ENCODE measurements around the gene CLSTN1. TPM values are rescaled to one million over a fixed set of nuclear protein-coding genes. Genes with fewer than 3 reads are reported as not detected.

CLSTN1 gene
- total RNA-seq, 2 experiments from 2014 or later, result 29.3 to 29.9 TPM

DNA sequence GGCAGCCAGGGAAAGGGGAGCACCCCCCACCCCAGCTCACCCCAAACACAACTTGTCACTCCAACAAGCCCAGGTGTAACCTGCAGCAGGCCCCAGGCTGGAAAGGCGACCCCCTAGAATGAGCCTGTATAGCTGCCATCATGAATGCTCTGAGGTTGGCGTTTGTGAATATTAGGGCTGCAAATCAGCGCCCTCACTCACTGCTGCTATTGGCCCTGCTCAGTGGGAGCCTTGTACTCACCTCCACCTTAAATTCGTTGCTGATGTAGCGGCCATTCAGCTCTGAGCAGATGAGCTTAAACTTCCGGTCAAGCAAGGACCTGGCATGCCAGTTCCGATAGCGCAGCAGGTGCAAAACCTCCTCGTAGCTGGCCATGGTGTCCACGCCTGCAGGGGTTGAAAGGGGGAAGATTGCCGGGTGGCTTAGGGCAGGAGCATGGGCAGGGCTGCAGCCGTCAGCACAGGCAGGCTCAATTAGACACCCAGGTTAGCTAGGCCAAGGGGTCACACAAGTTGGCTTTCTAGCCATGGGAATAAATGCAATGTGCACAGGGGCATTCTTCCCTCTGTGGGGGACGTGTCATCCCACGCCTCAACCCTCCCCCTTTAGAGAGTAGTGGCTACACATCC, 90.5 kb downstream of the CLSTN1 start:
- H3K27ac Mint-ChIP-seq, result peak overlapping the region; percentile 70
- no peak overlapping the region for H3K4me3 Mint-ChIP-seq
- H3K27me3 Mint-ChIP-seq, result no peaks in the 10 kb centered on the region
- DNase-seq, result no peak
- ATAC-seq, result no peak
- peaks cover 56% of the 10 kb centered on the region for H3K36me3 Mint-ChIP-seq (ENCODE audit: low read depth)
- TF ChIP-seq CTCF (IDR thresholded peaks at IDR 0.05), result no peak
- ChIA-PET POLR2A (interaction anchor here (0.9 to 2.3 kb wide), 3 partner anchors 10 to 106 kb away, joined by 3 to 9 read pairs (median 3); no protein-coding TSS in a partner anchor), CTCF (interaction anchor here (1.5 to 2.1 kb wide), 2 partner anchors 54 to 107 kb away, joined by 3 to 6 read pairs; no protein-coding TSS in a partner anchor)
- intact Hi-C loops (cut with micrococcal nuclease), result no loop called here
- peaks cover 43% of the 10 kb centered on the region for H3K4me1 Mint-ChIP-seq (ENCODE audit: low read depth)
- no peaks in the 10 kb centered on the region for H3K9me3 Mint-ChIP-seq

DNA sequence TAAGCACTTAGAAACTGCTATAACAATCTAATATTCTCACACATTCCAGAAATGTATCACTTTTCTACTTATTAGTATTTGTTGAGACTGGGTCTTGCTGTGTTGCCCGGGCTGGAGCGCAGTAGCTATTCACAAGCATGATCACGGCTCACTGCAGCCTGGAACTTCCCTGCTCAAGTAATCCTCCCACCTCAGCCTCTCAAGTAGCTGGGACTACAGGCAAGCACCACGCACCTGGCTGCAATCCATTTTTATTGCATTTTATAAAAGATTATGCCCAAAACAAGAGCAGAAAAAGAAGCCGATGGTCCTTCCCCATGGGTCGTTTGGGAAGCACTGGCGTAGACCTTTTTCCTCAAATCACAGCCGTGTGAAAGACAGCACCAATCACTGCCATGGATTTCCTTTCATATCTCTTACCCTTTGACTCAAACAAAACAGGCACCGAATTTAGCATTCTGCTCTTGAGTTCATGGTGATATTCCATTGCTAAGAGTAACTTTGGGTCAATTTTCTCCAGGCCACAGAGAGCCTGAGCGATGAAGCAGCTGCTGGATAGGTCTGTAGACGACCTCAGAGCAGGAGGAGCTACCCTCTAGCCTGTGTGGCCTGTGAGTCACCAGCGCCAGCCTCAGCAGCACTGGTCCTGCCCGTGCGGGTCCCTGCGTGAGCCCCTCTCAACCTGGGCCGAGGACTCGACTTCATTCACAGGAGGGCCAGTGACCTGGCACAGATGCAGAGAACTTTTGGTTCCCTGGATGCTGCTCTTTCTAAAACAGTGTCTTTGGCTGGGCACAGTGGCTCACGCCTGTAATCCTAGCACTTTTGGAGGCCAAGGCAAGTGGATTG, 91.4 kb downstream of the CLSTN1 start:
- no peak overlapping the region for H3K4me3 Mint-ChIP-seq
- no peak for TF ChIP-seq CTCF (IDR thresholded peaks at IDR 0.05)
- no peak for ATAC-seq
- H3K36me3 Mint-ChIP-seq (ENCODE audit: low read depth), result peaks cover 63% of the 10 kb centered on the region
- POLR2A ChIA-PET, result interaction anchor here (0.9 to 1.3 kb wide), 3 partner anchors 11 to 105 kb away, joined by 3 to 4 read pairs (median 3); no protein-coding TSS in a partner anchor
- H3K27ac Mint-ChIP-seq, result peak overlapping the region; percentile 39
- H3K27me3 Mint-ChIP-seq, result no peaks in the 10 kb centered on the region
- intact Hi-C loops (cut with micrococcal nuclease), result no loop called here
- CTCF ChIA-PET, result interaction anchor here (1.4 to 1.5 kb wide), 2 partner anchors 55 to 106 kb away, joined by 3 to 4 read pairs; no protein-coding TSS in a partner anchor
- H3K4me1 Mint-ChIP-seq (ENCODE audit: low read depth), result peaks cover 50% of the 10 kb centered on the region
- no peaks in the 10 kb centered on the region for H3K9me3 Mint-ChIP-seq
- DNase-seq, result no peak

GRCh38 chr1:9731561-9731960, 92.2 kb downstream of the CLSTN1 start:
- ChIA-PET CTCF (interaction anchor here (1.2 to 1.4 kb wide), 2 partner anchors 15 to 105 kb away, joined by 3 to 4 read pairs; no protein-coding TSS in a partner anchor), POLR2A (interaction anchor here (1.1 to 1.3 kb wide), 2 partner anchors 14 to 105 kb away, joined by 3 to 4 read pairs; no protein-coding TSS in a partner anchor)
- no peak for TF ChIP-seq CTCF (IDR thresholded peaks at IDR 0.05)
- intact Hi-C loops (cut with micrococcal nuclease), result no loop called here
- no peak for DNase-seq
- H3K27me3 Mint-ChIP-seq, result no peaks in the 10 kb centered on the region
- H3K36me3 Mint-ChIP-seq (ENCODE audit: low read depth), result peaks cover 70% of the 10 kb centered on the region
- H3K27ac Mint-ChIP-seq, result peak overlapping the region; percentile 39
- H3K4me3 Mint-ChIP-seq, result no peak overlapping the region
- H3K4me1 Mint-ChIP-seq (ENCODE audit: low read depth), result peaks cover 53% of the 10 kb centered on the region
- H3K9me3 Mint-ChIP-seq, result no peaks in the 10 kb centered on the region
- no peak for ATAC-seq

- H3K27ac Mint-ChIP-seq, result peak overlapping the region; percentile 79
- H3K27me3 Mint-ChIP-seq, result no peaks in the 10 kb centered on the region
- intact Hi-C loops (cut with micrococcal nuclease), result no loop called here
- H3K9me3 Mint-ChIP-seq, result no peaks in the 10 kb centered on the region
- peaks cover 55% of the 10 kb centered on the region for H3K4me1 Mint-ChIP-seq (ENCODE audit: low read depth)
- peaks cover 72% of the 10 kb centered on the region for H3K36me3 Mint-ChIP-seq (ENCODE audit: low read depth)
- ChIA-PET CTCF (interaction anchor here (1.2 to 1.4 kb wide), 2 partner anchors 16 to 104 kb away, joined by 3 to 4 read pairs; no protein-coding TSS in a partner anchor), POLR2A (interaction anchor here (1.1 to 1.3 kb wide), 2 partner anchors 13 to 105 kb away, joined by 3 to 4 read pairs; no protein-coding TSS in a partner anchor)
- peak overlapping the region; percentile 30 for H3K4me3 Mint-ChIP-seq
- TF ChIP-seq CTCF (IDR thresholded peaks at IDR 0.05), result no peak
- DNase-seq, result no peak
- ATAC-seq, result no peak
Measured at GRCh38 chr1:9731051-9731537, 92.7 kb downstream of the CLSTN1 start.

Data from activated CD8-positive, alpha-beta T cell treated with anti-CD3 and anti-CD28 coated beads for 36 hours (primary cell).